A549 (cell line): ENCODE results near the gene BEST2.

Experiments used
- CEBPB ChIP-seq, 2 experiments: fragments of >200 bp in 1 of 2; sonication (Bioruptor Twin) in 1 of 2; formaldehyde crosslinking in 1 of 2; IDR thresholded peaks; 2 replicates each; pipeline ENCODE4 v1.6.1; 2012 to 2016
- CTCF ChIP-seq: fragments of >200 bp; sonication (Bioruptor Twin); formaldehyde crosslinking; IDR thresholded peaks from 3 replicates; pipeline ENCODE4 v1.5.1; 2016
- ESRRA ChIP-seq: fragments of 150-350 bp; IDR thresholded peaks from 2 replicates; pipeline ENCODE4 v1.6.1; 2014; ENCODE audit warnings: mild to moderate bottlenecking, low read length, borderline replicate concordance
- MAFK ChIP-seq: fragments of 450-650 bp; IDR thresholded peaks from 2 replicates; pipeline ENCODE4 v1.6.1; 2014; ENCODE audit not compliant: partially characterized antibody
- POLR2A ChIP-seq: IDR thresholded peaks from 2 replicates; pipeline ENCODE4 v1.6.1; 2012; ENCODE audit warnings: mild to moderate bottlenecking, low read length
- RFX5 ChIP-seq: fragments of 450-650 bp; IDR thresholded peaks from 2 replicates; pipeline ENCODE4 v1.7.1; 2014; ENCODE audit warnings: antibody characterized with exemption, mild to moderate bottlenecking, moderate library complexity
- ZC3H11A ChIP-seq: fragments of 450-650 bp; IDR thresholded peaks from 2 replicates; pipeline ENCODE4 v1.6.1; 2014; ENCODE audit warnings: antibody characterized with exemption, mild to moderate bottlenecking
- TF ChIP-seq, protein P1 (sequence below): fragments of 250-450 bp; sonication (Bioruptor Pico); IDR thresholded peaks from 2 replicates; pipeline ENCODE4 v1.5.0; 2021; ENCODE audit warnings: mild to moderate bottlenecking, moderate library complexity, borderline replicate concordance
- TF ChIP-seq, protein P2 (sequence below): IDR thresholded peaks from 2 replicates; pipeline ENCODE4 v1.6.1; 2012
- TF ChIP-seq, protein P3 (sequence below): fragments of 450-650 bp; IDR thresholded peaks from 2 replicates; pipeline ENCODE4 v1.6.1; 2014; ENCODE audit warnings: antibody characterized with exemption

- TF ChIP-seq CEBPB (IDR thresholded peaks at IDR 0.05) (no peak), ESRRA (no peak), POLR2A (peak; percentile 13), ZC3H11A (no peak), CTCF (no peak), RFX5 (no peak), MAFK (no peak)
- TF ChIP-seq, protein P1, sequence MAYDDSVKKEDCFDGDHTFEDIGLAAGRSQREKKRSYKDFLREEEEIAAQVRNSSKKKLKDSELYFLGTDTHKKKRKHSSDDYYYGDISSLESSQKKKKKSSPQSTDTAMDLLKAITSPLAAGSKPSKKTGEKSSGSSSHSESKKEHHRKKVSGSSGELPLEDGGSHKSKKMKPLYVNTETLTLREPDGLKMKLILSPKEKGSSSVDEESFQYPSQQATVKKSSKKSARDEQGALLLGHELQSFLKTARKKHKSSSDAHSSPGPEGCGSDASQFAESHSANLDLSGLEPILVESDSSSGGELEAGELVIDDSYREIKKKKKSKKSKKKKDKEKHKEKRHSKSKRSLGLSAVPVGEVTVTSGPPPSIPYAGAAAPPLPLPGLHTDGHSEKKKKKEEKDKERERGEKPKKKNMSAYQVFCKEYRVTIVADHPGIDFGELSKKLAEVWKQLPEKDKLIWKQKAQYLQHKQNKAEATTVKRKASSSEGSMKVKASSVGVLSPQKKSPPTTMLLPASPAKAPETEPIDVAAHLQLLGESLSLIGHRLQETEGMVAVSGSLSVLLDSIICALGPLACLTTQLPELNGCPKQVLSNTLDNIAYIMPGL, result no peak
- TF ChIP-seq, protein P2, sequence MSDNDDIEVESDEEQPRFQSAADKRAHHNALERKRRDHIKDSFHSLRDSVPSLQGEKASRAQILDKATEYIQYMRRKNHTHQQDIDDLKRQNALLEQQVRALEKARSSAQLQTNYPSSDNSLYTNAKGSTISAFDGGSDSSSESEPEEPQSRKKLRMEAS, result peak; percentile 26; the same call in 1 of the 2 replicates
- TF ChIP-seq, protein P3, sequence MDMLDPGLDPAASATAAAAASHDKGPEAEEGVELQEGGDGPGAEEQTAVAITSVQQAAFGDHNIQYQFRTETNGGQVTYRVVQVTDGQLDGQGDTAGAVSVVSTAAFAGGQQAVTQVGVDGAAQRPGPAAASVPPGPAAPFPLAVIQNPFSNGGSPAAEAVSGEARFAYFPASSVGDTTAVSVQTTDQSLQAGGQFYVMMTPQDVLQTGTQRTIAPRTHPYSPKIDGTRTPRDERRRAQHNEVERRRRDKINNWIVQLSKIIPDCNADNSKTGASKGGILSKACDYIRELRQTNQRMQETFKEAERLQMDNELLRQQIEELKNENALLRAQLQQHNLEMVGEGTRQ, result peak; percentile 67
These were observed 40.7 kb downstream of the BEST2 start for GRCh38 chr19:12792051-12792852.
